Heart left ventricle (tissue), 16 donors: ENCODE data around the gene PKD1. TPM values are rescaled to one million over a fixed set of nuclear protein-coding genes. Genes with fewer than 3 reads are reported as not detected.

ENCODE experiments used
- ATAC-seq, 4 donors: fragments of 200-7000 bp; cut with Tn5 transposase; one replicate each; pipeline ENCODE4 v1.9.1; 2020 to 2022; ENCODE audit warnings: moderate library complexity in 4 of 4, mild to moderate bottlenecking in 3 of 4, moderate number of reproducible peaks in 1 of 4
- DNase-seq, 5 donors: peaks; one replicate each; pipeline ENCODE4 v3.0.0-alpha.2; 2020
- H3K27ac ChIP-seq, 12 donors: fragments of 200-600 bp; sonication (generic) in 4 of 12; one replicate each; pipeline versions ENCODE4 v1.5.0 to v1.8.0; 2016 to 2022; ENCODE audit warnings: mild to moderate bottlenecking in 2 of 12
- H3K27me3 ChIP-seq, 9 donors: fragments of 200-600 bp; sonication (generic) in 2 of 9; one replicate each; pipeline versions ENCODE4 v1.5.1 to v1.8.0; 2016 to 2022; ENCODE audit warnings: mild to moderate bottlenecking in 3 of 9
- H3K36me3 ChIP-seq, 9 donors: fragments of 200-600 bp; sonication (generic) in 2 of 9; one replicate each; pipeline versions ENCODE4 v1.5.0 to v1.8.0; 2018 to 2022; ENCODE audit warnings: mild to moderate bottlenecking in 2 of 9
- H3K4me1 ChIP-seq, 12 donors: fragments of 200-600 bp; sonication (generic) in 4 of 12; one replicate each; pipeline versions ENCODE4 v1.5.0 to v1.8.0; 2016 to 2022; ENCODE audit warnings: mild to moderate bottlenecking in 3 of 12
- H3K4me3 ChIP-seq, 12 donors: fragments of 200-600 bp; sonication (generic) in 4 of 12; one replicate each; pipeline versions ENCODE4 v1.5.0 to v1.8.0; 2017 to 2022; ENCODE audit warnings: mild to moderate bottlenecking in 9 of 12, moderate library complexity in 4 of 12
- H3K9me3 ChIP-seq, 12 donors: fragments of 200-600 bp; sonication (generic) in 4 of 12; one replicate each; pipeline versions ENCODE4 v1.5.0 to v1.8.0; 2016 to 2022; ENCODE audit warnings: mild to moderate bottlenecking in 1 of 12
- POLR2A ChIP-seq, 2 donors: fragments of 450-650 bp; IDR thresholded peaks; one replicate each; pipeline ENCODE4 v1.6.1; 2017; ENCODE audit warnings: antibody characterized with exemption in 2 of 2, mild to moderate bottlenecking in 2 of 2, moderate library complexity in 2 of 2
- WGBS, 4 donors: extraction: QIAGEN DNeasy Blood & Tissue Kit in 2 of 4; methylation state at CpG; one replicate each; pipeline versions ENCODE4 v1.1.5 to v1.1.7; 2013 to 2018; 5-methylcytosine and 5-hydroxymethylcytosine counted together
- intact Hi-C, 10 donors: fragments of 100-400 bp; cut with DNase I; formaldehyde crosslinking; loops; one replicate each; pipeline versions ENCODE4 v1.11.1 to v1.14.2; 2022
- polyA plus RNA-seq, 2 donors: library from polyadenylated mRNA; stranded (reverse); fragments of 200-250 nt; gene quantifications; one replicate each; pipeline ENCODE4 v1.2.3, GENCODE V29; 2013
- total RNA-seq, 9 donors: library from RNA; depleted of rRNA in 2 of 9; stranded (reverse); fragments of >200 nt in 2 of 9; fragmentation: NEBNext Ultra II Directional in 3 of 9; extraction: Animal tissue kit (Norgen Biotek cat#: 25700) in 3 of 9; gene quantifications; one replicate each; pipeline versions ENCODE4 v1.1.0 to v1.2.4, GENCODE V29; 2016 to 2023
- TF ChIP-seq, protein P1 (sequence below), 12 donors: fragments of 200-600 bp; sonication (generic) in 4 of 12; IDR thresholded peaks; one replicate each; pipeline versions ENCODE4 v1.5.0 to v1.8.0; 2018 to 2022; ENCODE audit warnings: antibody characterized with exemption in 12 of 12, mild to moderate bottlenecking in 5 of 12
- donor health status: ischemic (EF 13 %, LVEDD 7.1; RV severe dilation, severe dysfunction).
- donor health status: healthy with polysubstance abuse.
- donor health status: DM: no; HTN: yes; CAD: no.
- donor health status: DM: no; HTN: no; CAD: no.
- donor health status: ischemic (EF 25% LVEDD 6.9; RV normal size, moderate dysfunction).
- donor health status: ischemic (EF 25% LVEDD 5.7; RV mildly dilated, moderate dysfunction).
- donor health status: healthy.
- donor health status: DM: yes; HTN: yes; CAD: no.
- donor health status: ischemic (EF 35%, LVEDD 5.7; RV mildly dilated, moderate dysfunction).
- donor health status: nonischemic (EF 11% LVEDD 7.7; RV severe dilation, severe dysfunction).
- donor health status: DM: yes; HTN: yes; CAD: no.
- donor health status: PGD.
- donor health status: ischemic (EF 29% LVEDD 5.4; RV normal size, mild dysfunction).
- donor health status: nonischemic (EF 23%, LVEDD 6.1; RV moderate dilation, normal function).

PKD1 gene
- total and polyA plus RNA-seq, 11 donors = 64.9 to 441 (median 105) TPM

DNA sequence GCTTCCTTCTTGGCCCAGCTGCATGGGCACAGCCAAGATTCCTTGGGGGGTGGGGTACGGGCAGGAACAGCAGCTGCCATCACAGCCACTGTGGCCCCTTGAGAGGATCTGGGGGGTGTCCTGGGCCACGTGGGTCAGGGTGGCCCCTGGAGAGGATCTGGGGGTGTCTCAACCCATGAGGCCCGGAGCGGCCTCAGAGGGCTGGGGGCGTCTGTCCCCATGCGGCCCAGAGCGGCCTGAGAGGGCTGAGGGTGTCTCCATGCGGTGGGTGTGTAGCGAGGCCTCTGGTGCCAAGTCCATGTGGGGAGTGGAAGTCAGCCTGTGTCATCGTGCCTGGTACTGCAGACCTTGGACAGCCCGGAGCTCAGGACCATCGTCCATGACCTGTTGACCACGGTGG lies 74.2 kb downstream of the PKD1 start:
- ATAC-seq (peak in 1 of 4 donors; percentile 8), DNase-seq (no peak)
- 94 to 97% (median 95%) methylated on average over 8 to 13 of the region's 13 CpGs for WGBS, 4 donors
- no peaks in the 10 kb centered on the region for H3K4me1 ChIP-seq
- H3K4me3 ChIP-seq = no peak overlapping the region
- intact Hi-C loops = no loop called here
- no peaks in the 10 kb centered on the region for H3K27me3 ChIP-seq
- no peak overlapping the region for H3K27ac ChIP-seq
- H3K9me3 ChIP-seq = no peaks in the 10 kb centered on the region
- TF ChIP-seq, protein P1, sequence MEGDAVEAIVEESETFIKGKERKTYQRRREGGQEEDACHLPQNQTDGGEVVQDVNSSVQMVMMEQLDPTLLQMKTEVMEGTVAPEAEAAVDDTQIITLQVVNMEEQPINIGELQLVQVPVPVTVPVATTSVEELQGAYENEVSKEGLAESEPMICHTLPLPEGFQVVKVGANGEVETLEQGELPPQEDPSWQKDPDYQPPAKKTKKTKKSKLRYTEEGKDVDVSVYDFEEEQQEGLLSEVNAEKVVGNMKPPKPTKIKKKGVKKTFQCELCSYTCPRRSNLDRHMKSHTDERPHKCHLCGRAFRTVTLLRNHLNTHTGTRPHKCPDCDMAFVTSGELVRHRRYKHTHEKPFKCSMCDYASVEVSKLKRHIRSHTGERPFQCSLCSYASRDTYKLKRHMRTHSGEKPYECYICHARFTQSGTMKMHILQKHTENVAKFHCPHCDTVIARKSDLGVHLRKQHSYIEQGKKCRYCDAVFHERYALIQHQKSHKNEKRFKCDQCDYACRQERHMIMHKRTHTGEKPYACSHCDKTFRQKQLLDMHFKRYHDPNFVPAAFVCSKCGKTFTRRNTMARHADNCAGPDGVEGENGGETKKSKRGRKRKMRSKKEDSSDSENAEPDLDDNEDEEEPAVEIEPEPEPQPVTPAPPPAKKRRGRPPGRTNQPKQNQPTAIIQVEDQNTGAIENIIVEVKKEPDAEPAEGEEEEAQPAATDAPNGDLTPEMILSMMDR (IDR thresholded peaks at IDR 0.05) = no peak
- no peak for TF ChIP-seq POLR2A (IDR thresholded peaks at IDR 0.05)
- peaks cover 0 to 87% (median 78%) of the 10 kb centered on the region in 9 donors for H3K36me3 ChIP-seq

DNA sequence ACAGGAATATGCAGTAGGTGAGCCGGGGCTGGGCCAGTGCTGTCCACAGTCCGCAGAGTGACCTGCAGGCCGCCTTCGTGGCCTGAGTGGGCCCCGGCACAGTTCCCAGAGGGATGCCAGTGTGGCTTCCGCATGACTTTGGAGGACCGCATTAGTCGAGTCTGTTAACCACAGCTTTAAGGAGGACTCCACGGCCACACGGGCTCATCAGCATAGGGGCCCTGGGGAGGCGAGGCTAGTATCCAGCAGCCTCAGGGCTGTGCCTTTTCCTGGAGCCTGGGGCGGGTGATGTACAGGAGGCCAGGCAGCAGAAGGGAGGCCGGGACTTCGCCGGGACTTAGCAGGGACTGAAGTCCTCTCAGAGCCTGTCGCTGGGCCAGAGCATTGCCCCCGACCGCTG lies 74.7 kb downstream of the PKD1 start:
- 95 to 96% (median 96%) methylated on average over 15 to 18 of the region's 18 CpGs; no CpG with 5 or more reads in 1 of the 4 donors for WGBS, 4 donors
- H3K36me3 ChIP-seq = peaks cover 0 to 87% (median 75%) of the 10 kb centered on the region in 9 donors
- no peak for ATAC-seq

DNA sequence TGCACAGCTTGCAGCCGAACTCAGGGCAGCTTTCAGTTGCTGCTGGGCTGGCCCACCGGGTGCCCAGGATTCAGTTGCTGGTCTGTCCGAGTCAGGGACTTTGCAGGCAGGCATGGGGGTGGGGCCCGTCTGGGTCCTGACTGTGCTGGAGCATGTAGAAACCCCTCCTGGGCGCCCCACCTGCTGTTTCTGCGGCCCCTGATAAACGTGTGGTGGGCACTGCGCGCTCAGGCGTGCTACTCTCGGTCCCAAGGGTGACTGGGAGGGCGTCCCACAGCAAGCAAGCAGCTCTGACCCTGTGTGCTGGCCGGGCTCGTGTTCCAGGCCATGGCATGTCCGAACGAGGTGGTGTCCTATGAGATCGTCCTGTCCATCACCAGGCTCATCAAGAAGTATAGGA lies 75.4 kb downstream of the PKD1 start:
- 87 to 93% (median 91%) methylated on average over 10 to 17 of the region's 17 CpGs for WGBS, 4 donors
- H3K4me3 ChIP-seq = no peak overlapping the region
- no peak for ATAC-seq
- DNase-seq = no peak
- H3K27me3 ChIP-seq = no peaks in the 10 kb centered on the region
- no peak overlapping the region for H3K27ac ChIP-seq
- intact Hi-C loops = no loop called here
- peaks cover 0 to 87% (median 69%) of the 10 kb centered on the region in 9 donors for H3K36me3 ChIP-seq
- no peaks in the 10 kb centered on the region for H3K4me1 ChIP-seq
- TF ChIP-seq, protein P1 (IDR thresholded peaks at IDR 0.05) = no peak
- no peak for TF ChIP-seq POLR2A (IDR thresholded peaks at IDR 0.05)
- no peaks in the 10 kb centered on the region for H3K9me3 ChIP-seq

More for the DNA sequence above, 74.7 kb downstream of the PKD1 start:
- TF ChIP-seq, protein P1 (IDR thresholded peaks at IDR 0.05) = no peak
- no peak for TF ChIP-seq POLR2A (IDR thresholded peaks at IDR 0.05)
- no peaks in the 10 kb centered on the region for H3K27me3 ChIP-seq
- intact Hi-C loops = no loop called here
- DNase-seq = no peak
- no peak overlapping the region for H3K27ac ChIP-seq
- no peaks in the 10 kb centered on the region for H3K9me3 ChIP-seq
- no peak overlapping the region for H3K4me3 ChIP-seq
- H3K4me1 ChIP-seq = no peaks in the 10 kb centered on the region

DNA sequence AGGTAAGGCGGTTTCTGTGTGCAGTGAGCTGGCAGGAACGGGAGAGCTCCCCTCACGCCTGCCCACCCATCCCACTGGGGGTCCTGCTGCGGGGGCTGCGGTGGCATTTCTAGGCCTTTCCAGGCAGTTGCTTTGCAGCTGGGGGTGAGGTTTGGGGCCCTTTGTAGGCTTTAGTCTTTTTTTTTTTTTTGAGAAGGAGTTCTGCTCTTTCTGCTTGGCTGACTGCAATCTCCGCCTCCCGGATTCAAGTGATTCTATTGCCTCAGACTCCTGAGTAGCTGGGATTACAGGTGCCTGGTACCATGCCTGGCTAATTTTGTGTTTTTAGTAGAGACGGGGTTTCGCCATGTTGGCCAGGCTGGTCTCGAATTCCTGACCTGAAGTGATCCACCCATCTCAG lies 76.8 kb downstream of the PKD1 start:
- Histone ChIP-seq H3K9me3 (no peaks in the 10 kb centered on the region), H3K36me3 (peaks cover 0 to 87% (median 69%) of the 10 kb centered on the region in 9 donors), H3K4me3 (no peak overlapping the region), H3K27me3 (no peaks in the 10 kb centered on the region), H3K4me1 (no peaks in the 10 kb centered on the region), H3K27ac (no peak overlapping the region)
- TF ChIP-seq, protein P1 (IDR thresholded peaks at IDR 0.05) = no peak
- no peak for TF ChIP-seq POLR2A (IDR thresholded peaks at IDR 0.05)
- DNase-seq (no peak), ATAC-seq (peak in 1 of 4 donors; percentile 28)
- 95 to 97% (median 96%) methylated on average over 10 of the region's 10 CpGs for WGBS, 4 donors
- intact Hi-C loops = loop anchor here in 2 of 10 donors (5.0 kb wide), 1 partner anchor 37 kb away; no protein-coding TSS in a partner anchor
